Liver (tissue), 9 donors: ENCODE results near the gene ZNF827. TPM values are rescaled to one million over a fixed set of nuclear protein-coding genes. Genes with fewer than 3 reads are reported as not detected.

Source experiments
- DNase-seq: peaks from one replicate; pipeline ENCODE4 v3.0.0-alpha.2; 2017; ENCODE audit warnings: low spot score
- H3K27ac ChIP-seq, 2 donors: one replicate each; pipeline ENCODE4 v1.7.0; 2013; ENCODE audit warnings: inconsistent platforms in 2 of 2, low read length in 2 of 2, control low read depth in 1 of 2, low read depth in 1 of 2, mild to moderate bottlenecking in 1 of 2
- H3K27me3 ChIP-seq, 4 donors: one replicate each; pipeline versions ENCODE4 v1.6.1 to v1.7.0; 2013; ENCODE audit warnings: low read length in 3 of 4, inconsistent platforms in 1 of 4, mild to moderate bottlenecking in 1 of 4, moderate library complexity in 1 of 4; ENCODE audit not compliant: control insufficient read depth in 4 of 4, insufficient read depth in 4 of 4
- H3K36me3 ChIP-seq, 4 donors: one replicate each; pipeline versions ENCODE4 v1.6.1 to v1.7.0; 2013; ENCODE audit warnings: low read length in 3 of 4, mild to moderate bottlenecking in 3 of 4, low read depth in 1 of 4, moderate library complexity in 1 of 4; ENCODE audit not compliant: control insufficient read depth in 4 of 4, insufficient read depth in 3 of 4
- H3K4me1 ChIP-seq, 4 donors: one replicate each; pipeline versions ENCODE4 v1.6.1 to v1.7.0; 2013; ENCODE audit warnings: low read length in 3 of 4, mild to moderate bottlenecking in 3 of 4, moderate library complexity in 1 of 4; ENCODE audit not compliant: control insufficient read depth in 4 of 4, insufficient read depth in 4 of 4
- H3K4me3 ChIP-seq, 3 donors: one replicate each; pipeline versions ENCODE4 v1.6.1 to v1.7.0; 2013; ENCODE audit warnings: low read length in 3 of 3, control low read depth in 1 of 3, low read depth in 1 of 3, mild to moderate bottlenecking in 1 of 3
- H3K9ac ChIP-seq, 2 donors: one replicate each; pipeline ENCODE4 v1.7.0; 2013; ENCODE audit warnings: low read length in 2 of 2, mild to moderate bottlenecking in 2 of 2, moderate library complexity in 2 of 2, control low read depth in 1 of 2, low read depth in 1 of 2
- H3K9me3 ChIP-seq, 4 donors: one replicate each; pipeline versions ENCODE4 v1.6.1 to v1.7.0; 2013; ENCODE audit warnings: low read length in 3 of 4; ENCODE audit not compliant: control insufficient read depth in 4 of 4
- EGR1 ChIP-seq, 2 donors: IDR thresholded peaks; 2 replicates each; pipeline ENCODE4 v1.6.1; 2016 to 2018; ENCODE audit warnings: antibody characterized with exemption in 2 of 2, low read depth in 2 of 2
- FOXA1 ChIP-seq: IDR thresholded peaks from 2 replicates; pipeline ENCODE4 v1.6.1; 2016; ENCODE audit warnings: antibody characterized with exemption
- FOXA2 ChIP-seq: IDR thresholded peaks from 2 replicates; pipeline ENCODE4 v1.6.1; 2016; ENCODE audit warnings: antibody characterized with exemption
- GABPA ChIP-seq, 2 donors: IDR thresholded peaks in 1 of 2; conservative IDR thresholded peaks in 1 of 2; 2 replicates each; pipeline ENCODE4 v1.6.1; 2016; ENCODE audit warnings: antibody characterized with exemption in 2 of 2, mild to moderate bottlenecking in 1 of 2, moderate library complexity in 1 of 2
- HNF4A ChIP-seq, 2 donors: conservative IDR thresholded peaks; 2 replicates each; pipeline ENCODE4 v1.6.1; 2016; ENCODE audit warnings: antibody characterized with exemption in 2 of 2, mild to moderate bottlenecking in 2 of 2
- HNF4G ChIP-seq: IDR thresholded peaks from 2 replicates; pipeline ENCODE4 v1.6.1; 2016; ENCODE audit warnings: antibody characterized with exemption
- JUND ChIP-seq, 2 donors: IDR thresholded peaks; 2 replicates each; pipeline ENCODE4 v1.6.1; 2016; ENCODE audit warnings: antibody characterized with exemption in 2 of 2
- NR2F2 ChIP-seq: IDR thresholded peaks from 2 replicates; pipeline ENCODE4 v1.6.1; 2016; ENCODE audit warnings: antibody characterized with exemption
- RAD21 ChIP-seq, 2 donors: IDR thresholded peaks; 2 replicates each; pipeline ENCODE4 v1.6.1; 2016; ENCODE audit warnings: antibody characterized with exemption in 2 of 2, mild to moderate bottlenecking in 2 of 2
- RXRA ChIP-seq, 2 donors: IDR thresholded peaks; 2 replicates each; pipeline ENCODE4 v1.6.1; 2017 to 2018; ENCODE audit warnings: antibody characterized with exemption in 2 of 2, mild to moderate bottlenecking in 1 of 2
- SP1 ChIP-seq: IDR thresholded peaks from 2 replicates; pipeline ENCODE4 v1.6.1; 2018; ENCODE audit warnings: antibody characterized with exemption, mild to moderate bottlenecking
- TAF1 ChIP-seq: conservative IDR thresholded peaks from 2 replicates; pipeline ENCODE4 v1.6.1; 2016; ENCODE audit warnings: antibody characterized with exemption, mild to moderate bottlenecking
- YY1 ChIP-seq: IDR thresholded peaks from 2 replicates; pipeline ENCODE4 v1.6.1; 2016; ENCODE audit warnings: antibody characterized with exemption, mild to moderate bottlenecking
- WGBS: extraction: QIAGEN DNeasy Blood & Tissue Kit; methylation state at CpG from one replicate; pipeline ENCODE4 v1.1.7; 2013; 5-methylcytosine and 5-hydroxymethylcytosine counted together
- polyA plus RNA-seq, 2 donors: library from polyadenylated mRNA; stranded (reverse) in 1 of 2; unstranded in 1 of 2; fragments of 200-250 nt in 1 of 2; fragments of >200 nt in 1 of 2; fragmentation: Nextera tagmentation in 1 of 2; extraction: Ambion mirVana in 1 of 2; gene quantifications; one replicate each; pipeline versions ENCODE4 v1.2.1 to v1.2.3, GENCODE V29; 2013 to 2015
- total RNA-seq, 2 donors: library from RNA; depleted of rRNA; stranded (reverse); fragments of >200 nt; gene quantifications; one replicate each; pipeline ENCODE4 v1.2.3, GENCODE V29; 2014
- TF ChIP-seq, protein P1 (sequence below): IDR thresholded peaks from 2 replicates; pipeline ENCODE4 v1.6.1; 2016; ENCODE audit warnings: antibody characterized with exemption
- TF ChIP-seq, protein P2 (sequence below): IDR thresholded peaks from 2 replicates; pipeline ENCODE4 v1.6.1; 2016; ENCODE audit warnings: antibody characterized with exemption
- TF ChIP-seq, protein P3 (sequence below): fragments of 150-350 bp; IDR thresholded peaks from 2 replicates; pipeline ENCODE4 v1.5.1; 2017; ENCODE audit warnings: improper control_type of control experiment, low read depth, low read length; ENCODE audit not compliant: missing input control
- TF ChIP-seq, protein P4 (sequence below): IDR thresholded peaks from 2 replicates; pipeline ENCODE4 v1.6.1; 2016; ENCODE audit warnings: antibody characterized with exemption, mild to moderate bottlenecking
- TF ChIP-seq, protein P5 (sequence below): IDR thresholded peaks from 2 replicates; pipeline ENCODE4 v1.6.1; 2016; ENCODE audit warnings: antibody characterized with exemption
- donor health status: healthy.
- donor health status: healthy.
- donor health status: healthy.
- donor health status: healthy.
- donor health status: healthy.

Gene ZNF827
- total and polyA plus RNA-seq, 4 donors, result 0.46 to 2.9 (median 1.2) TPM

DNA sequence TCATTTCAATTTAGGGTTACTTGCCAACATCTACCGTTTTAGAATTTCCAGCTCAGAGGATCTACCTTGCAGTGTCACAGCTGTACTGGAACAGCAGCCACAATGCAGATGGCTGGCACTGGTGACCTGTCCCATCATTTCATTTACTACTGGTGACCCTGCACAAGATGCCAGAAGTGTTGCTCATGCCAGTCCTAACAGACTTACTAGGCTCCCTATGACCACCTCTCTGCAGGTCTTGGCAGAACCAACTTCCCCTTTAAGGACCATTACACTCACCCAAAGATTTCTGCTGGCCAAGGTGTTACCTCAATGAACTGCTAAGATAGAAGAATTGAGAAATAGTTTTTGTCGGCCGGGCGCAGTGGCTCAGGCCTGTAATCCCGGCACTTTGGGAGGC, 151.8 kb downstream of the ZNF827 start:
- peaks cover 0 to 9% (median 6%) of the 10 kb centered on the region in 4 donors for H3K4me1 ChIP-seq
- no peaks in the 10 kb centered on the region for H3K27me3 ChIP-seq
- no peaks in the 10 kb centered on the region for H3K36me3 ChIP-seq
- no peak overlapping the region for H3K9ac ChIP-seq
- no peaks in the 10 kb centered on the region for H3K9me3 ChIP-seq
- no peak overlapping the region for H3K4me3 ChIP-seq
- TF ChIP-seq RAD21 (IDR thresholded peaks at IDR 0.05) (no peak), SP1 (no peak), JUND (IDR thresholded peaks at IDR 0.05) (no peak), GABPA (IDR thresholded peaks at IDR 0.05 in 1 of 2, conservative IDR thresholded peaks at IDR 0.05 in 1 of 2) (no peak), YY1 (no peak), HNF4A (conservative IDR thresholded peaks at IDR 0.05) (no peak), FOXA2 (no peak), TAF1 (no peak)
- TF ChIP-seq, protein P1, sequence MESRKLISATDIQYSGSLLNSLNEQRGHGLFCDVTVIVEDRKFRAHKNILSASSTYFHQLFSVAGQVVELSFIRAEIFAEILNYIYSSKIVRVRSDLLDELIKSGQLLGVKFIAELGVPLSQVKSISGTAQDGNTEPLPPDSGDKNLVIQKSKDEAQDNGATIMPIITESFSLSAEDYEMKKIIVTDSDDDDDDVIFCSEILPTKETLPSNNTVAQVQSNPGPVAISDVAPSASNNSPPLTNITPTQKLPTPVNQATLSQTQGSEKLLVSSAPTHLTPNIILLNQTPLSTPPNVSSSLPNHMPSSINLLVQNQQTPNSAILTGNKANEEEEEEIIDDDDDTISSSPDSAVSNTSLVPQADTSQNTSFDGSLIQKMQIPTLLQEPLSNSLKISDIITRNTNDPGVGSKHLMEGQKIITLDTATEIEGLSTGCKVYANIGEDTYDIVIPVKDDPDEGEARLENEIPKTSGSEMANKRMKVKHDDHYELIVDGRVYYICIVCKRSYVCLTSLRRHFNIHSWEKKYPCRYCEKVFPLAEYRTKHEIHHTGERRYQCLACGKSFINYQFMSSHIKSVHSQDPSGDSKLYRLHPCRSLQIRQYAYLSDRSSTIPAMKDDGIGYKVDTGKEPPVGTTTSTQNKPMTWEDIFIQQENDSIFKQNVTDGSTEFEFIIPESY, result no peak
- TF ChIP-seq, protein P2, sequence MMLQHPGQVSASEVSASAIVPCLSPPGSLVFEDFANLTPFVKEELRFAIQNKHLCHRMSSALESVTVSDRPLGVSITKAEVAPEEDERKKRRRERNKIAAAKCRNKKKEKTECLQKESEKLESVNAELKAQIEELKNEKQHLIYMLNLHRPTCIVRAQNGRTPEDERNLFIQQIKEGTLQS, result no peak
- 91% methylated on average over 5 of the region's 5 CpGs for WGBS
- H3K27ac ChIP-seq, result no peak overlapping the region
- DNase-seq, result no peak

DNA sequence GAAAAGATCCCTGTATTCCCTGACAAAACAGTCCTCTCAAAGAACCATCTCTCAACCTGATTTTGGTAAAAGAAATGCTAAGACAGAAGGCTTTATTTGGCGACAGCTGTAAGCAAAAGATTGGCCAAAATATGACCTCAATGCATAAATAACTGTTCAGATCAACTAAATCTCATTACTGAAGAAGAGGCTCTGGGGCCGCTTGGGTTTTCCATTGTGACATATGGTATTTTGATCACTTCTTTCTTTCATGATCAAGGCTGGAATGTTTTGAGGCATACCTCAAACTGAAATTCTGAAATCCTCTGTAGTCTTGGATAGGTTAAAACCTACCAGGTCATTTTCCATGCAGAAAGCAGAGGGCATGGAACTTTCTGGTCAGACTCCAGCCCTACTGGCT, 152.4 kb downstream of the ZNF827 start:
- peaks cover 0 to 9% (median 6%) of the 10 kb centered on the region in 4 donors for H3K4me1 ChIP-seq
- no peak overlapping the region for H3K9ac ChIP-seq
- no peaks in the 10 kb centered on the region for H3K9me3 ChIP-seq
- H3K4me3 ChIP-seq, result no peak overlapping the region
- DNase-seq, result no peak
- no peak overlapping the region for H3K27ac ChIP-seq
- TF ChIP-seq, protein P2, result no peak
- TF ChIP-seq NR2F2, result no peak
- no peak for TF ChIP-seq FOXA1
- no peak for TF ChIP-seq GABPA (IDR thresholded peaks at IDR 0.05 in 1 of 2, conservative IDR thresholded peaks at IDR 0.05 in 1 of 2)
- no peak for TF ChIP-seq YY1
- TF ChIP-seq SP1, result no peak
- TF ChIP-seq HNF4A (conservative IDR thresholded peaks at IDR 0.05), result no peak
- no peak for TF ChIP-seq FOXA2
- TF ChIP-seq TAF1, result no peak
- no peak for TF ChIP-seq JUND (IDR thresholded peaks at IDR 0.05)
- TF ChIP-seq HNF4G, result no peak
- TF ChIP-seq, protein P3, sequence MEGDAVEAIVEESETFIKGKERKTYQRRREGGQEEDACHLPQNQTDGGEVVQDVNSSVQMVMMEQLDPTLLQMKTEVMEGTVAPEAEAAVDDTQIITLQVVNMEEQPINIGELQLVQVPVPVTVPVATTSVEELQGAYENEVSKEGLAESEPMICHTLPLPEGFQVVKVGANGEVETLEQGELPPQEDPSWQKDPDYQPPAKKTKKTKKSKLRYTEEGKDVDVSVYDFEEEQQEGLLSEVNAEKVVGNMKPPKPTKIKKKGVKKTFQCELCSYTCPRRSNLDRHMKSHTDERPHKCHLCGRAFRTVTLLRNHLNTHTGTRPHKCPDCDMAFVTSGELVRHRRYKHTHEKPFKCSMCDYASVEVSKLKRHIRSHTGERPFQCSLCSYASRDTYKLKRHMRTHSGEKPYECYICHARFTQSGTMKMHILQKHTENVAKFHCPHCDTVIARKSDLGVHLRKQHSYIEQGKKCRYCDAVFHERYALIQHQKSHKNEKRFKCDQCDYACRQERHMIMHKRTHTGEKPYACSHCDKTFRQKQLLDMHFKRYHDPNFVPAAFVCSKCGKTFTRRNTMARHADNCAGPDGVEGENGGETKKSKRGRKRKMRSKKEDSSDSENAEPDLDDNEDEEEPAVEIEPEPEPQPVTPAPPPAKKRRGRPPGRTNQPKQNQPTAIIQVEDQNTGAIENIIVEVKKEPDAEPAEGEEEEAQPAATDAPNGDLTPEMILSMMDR, result no peak
- TF ChIP-seq, protein P1, result no peak
- no peak for TF ChIP-seq EGR1 (IDR thresholded peaks at IDR 0.05; ENCODE audit: low read depth in 2 of 2)
- TF ChIP-seq, protein P4, sequence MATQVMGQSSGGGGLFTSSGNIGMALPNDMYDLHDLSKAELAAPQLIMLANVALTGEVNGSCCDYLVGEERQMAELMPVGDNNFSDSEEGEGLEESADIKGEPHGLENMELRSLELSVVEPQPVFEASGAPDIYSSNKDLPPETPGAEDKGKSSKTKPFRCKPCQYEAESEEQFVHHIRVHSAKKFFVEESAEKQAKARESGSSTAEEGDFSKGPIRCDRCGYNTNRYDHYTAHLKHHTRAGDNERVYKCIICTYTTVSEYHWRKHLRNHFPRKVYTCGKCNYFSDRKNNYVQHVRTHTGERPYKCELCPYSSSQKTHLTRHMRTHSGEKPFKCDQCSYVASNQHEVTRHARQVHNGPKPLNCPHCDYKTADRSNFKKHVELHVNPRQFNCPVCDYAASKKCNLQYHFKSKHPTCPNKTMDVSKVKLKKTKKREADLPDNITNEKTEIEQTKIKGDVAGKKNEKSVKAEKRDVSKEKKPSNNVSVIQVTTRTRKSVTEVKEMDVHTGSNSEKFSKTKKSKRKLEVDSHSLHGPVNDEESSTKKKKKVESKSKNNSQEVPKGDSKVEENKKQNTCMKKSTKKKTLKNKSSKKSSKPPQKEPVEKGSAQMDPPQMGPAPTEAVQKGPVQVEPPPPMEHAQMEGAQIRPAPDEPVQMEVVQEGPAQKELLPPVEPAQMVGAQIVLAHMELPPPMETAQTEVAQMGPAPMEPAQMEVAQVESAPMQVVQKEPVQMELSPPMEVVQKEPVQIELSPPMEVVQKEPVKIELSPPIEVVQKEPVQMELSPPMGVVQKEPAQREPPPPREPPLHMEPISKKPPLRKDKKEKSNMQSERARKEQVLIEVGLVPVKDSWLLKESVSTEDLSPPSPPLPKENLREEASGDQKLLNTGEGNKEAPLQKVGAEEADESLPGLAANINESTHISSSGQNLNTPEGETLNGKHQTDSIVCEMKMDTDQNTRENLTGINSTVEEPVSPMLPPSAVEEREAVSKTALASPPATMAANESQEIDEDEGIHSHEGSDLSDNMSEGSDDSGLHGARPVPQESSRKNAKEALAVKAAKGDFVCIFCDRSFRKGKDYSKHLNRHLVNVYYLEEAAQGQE, result no peak
- TF ChIP-seq, protein P5, sequence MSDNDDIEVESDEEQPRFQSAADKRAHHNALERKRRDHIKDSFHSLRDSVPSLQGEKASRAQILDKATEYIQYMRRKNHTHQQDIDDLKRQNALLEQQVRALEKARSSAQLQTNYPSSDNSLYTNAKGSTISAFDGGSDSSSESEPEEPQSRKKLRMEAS, result no peak
- TF ChIP-seq RAD21 (IDR thresholded peaks at IDR 0.05), result no peak
- no peak for TF ChIP-seq RXRA (IDR thresholded peaks at IDR 0.05)
- H3K36me3 ChIP-seq, result no peaks in the 10 kb centered on the region
- no peaks in the 10 kb centered on the region for H3K27me3 ChIP-seq
- WGBS, result 96% methylated on average over 2 of the region's 2 CpGs
